GM15510 (cell line): ENCODE measurements around the gene PCDHB15.

ENCODE experiments used
- POLR2A ChIP-seq: IDR thresholded peaks from 3 replicates; pipeline ENCODE4 v1.6.1; 2011; ENCODE audit warnings: borderline replicate concordance; ENCODE audit not compliant: insufficient read length; ENCODE audit errors: extremely low read depth

The PCDHB15 gene

GRCh38 chr5:141261238-141261546 lies 16.0 kb downstream of the PCDHB15 start:
- TF ChIP-seq POLR2A = no peak

- TF ChIP-seq POLR2A = no peak
These were observed 24.0 kb downstream of the PCDHB15 start for GRCh38 chr5:141269195-141269594.

- TF ChIP-seq POLR2A = no peak
These were observed 27.7 kb downstream of the PCDHB15 start for GRCh38 chr5:141272906-141273305.

GRCh38 chr5:141298376-141298775 lies 53.2 kb downstream of the PCDHB15 start:
- TF ChIP-seq POLR2A = no peak
